Right hindlimb (tissue), 1 donor: ENCODE measurements around the gene GNAT1.
"Not testable (repeated sequence)": the region's sequence is repeated elsewhere in the genome, so short reads cannot be mapped to it uniquely, and the experiment has no call there.

Experiments
- DNase-seq: peaks from one replicate; pipeline ENCODE4 v3.0.0-alpha.2; 2018

The GNAT1 gene

DNA sequence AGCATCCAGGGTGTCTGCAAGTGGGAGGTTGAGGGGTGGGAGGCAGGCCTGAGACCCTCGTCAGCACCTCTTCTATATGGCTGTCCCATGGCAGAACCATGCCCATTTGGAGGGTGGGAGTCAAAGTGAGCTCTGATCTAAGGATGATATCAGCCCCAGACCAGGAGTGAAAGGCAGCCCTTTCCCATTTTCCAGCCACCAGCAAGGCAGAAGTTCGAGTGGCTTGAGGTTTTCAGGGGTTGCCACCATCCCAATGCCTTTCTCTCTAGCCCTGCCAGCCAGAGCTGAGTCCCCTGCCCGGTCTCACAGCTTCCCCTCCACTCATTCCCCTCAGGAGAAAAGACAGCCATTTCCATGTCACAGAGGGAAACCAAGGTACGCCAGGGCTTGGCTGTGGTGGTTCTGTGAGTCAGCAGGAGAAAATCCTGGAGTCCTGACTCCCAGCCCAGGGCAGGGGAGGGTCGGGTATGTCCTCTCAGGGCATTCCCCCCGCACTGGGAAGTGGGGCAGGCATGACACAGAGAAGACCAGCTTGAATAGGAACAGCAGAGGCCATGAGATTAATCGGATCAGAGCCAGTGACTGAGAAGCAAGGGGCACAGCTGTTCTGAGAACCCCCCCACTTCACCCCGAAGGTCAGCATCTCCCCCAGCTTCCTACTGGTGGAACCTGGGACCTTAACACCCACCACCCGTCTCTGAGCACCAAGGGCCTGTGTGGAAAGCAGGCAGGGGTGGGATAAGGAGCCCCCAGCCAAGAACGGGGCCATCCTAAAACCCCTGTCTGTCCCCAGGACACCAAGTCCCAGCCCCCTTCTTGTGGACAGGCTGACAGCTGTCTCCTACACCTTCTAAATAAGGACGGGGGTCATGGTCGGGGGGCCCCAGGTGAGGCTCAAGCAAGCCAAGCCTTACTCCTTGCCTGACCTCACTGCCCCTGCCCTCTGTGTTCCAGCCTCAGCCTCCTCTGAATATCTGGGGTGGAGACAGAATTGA, 12.7 kb downstream of the GNAT1 start:
- DNase-seq = no peak

DNA sequence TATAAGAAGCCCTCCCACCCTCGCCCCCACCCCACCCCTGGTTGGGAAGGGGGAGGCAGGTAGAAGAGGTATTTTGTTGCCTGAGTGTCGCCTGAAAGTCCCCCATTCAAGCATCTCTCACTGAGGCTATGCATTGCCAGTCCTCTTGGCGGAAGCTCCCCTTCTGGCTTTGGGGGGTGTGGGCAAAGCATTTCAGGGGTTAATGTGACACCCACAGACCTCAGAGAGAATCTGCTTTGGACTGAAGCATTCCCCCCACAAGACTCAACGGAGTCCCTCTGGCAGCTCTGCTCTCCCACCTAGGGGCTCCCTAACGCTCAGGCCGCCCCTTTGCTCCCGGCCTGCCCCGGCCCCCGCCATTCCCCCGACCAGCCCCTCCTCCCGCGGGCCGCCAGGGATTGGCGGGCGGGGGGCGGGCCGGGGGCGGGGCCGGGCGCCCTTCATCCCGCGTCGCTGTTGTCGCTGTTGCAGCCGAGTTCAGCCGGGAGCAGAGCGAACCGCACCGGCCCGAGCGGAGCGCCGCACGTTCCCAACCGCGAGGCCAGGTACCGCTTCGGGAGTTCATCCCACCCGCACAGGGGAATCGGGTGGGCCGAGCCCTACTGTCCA, 13.5 kb downstream of the GNAT1 start, which contains the start of gene SLC38A3:
Gene SLC38A3 (plus strand): TSS at position 468 of the 609 bp plus-strand sequence. CDS start 8,929 bp downstream, outside the sequence.
- peak; percentile 69 for DNase-seq

DNA sequence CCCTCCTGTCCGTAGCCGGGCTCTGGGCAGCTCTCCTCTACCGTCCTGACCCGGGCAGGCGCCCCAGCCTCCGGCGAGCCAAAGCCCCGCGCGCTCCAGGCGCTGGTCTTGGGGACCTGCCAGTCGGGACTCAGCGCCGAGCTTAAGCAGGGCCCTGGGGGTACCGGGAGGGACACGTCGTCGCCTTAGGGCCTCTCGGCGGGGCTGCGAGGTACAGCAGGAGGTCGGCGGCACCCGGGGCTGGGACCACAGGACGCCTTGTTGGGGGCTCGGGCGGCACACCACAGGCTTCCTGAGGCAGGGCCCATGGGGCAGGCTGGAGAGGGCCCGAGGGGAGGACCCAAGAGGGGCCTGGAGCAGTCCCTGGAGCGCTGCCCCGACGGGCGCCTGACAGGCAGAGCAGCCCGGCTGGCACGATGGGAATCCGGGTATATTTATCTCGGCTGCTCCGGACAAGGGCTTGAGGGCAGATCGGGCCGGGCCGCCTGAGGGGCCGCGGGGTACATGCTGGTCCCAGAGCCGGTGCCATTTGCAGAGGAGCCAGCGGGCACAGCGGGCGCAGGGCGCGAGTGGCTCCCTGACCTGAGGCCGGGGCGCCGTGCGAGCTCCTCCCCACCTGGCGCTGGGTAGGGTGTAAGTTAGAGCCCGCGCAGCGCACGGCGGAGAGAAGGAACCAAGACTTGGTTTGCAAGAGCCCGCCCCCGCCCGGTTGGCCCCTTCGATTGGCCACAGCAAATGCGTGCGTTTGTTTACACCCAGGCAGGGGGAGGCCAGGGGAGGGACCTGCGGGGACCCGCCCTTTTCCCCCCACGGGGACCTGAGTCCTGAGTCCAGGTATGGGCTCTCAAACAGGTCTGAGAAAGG, 14.2 kb downstream of the GNAT1 start:
- DNase-seq = no peak

DNA sequence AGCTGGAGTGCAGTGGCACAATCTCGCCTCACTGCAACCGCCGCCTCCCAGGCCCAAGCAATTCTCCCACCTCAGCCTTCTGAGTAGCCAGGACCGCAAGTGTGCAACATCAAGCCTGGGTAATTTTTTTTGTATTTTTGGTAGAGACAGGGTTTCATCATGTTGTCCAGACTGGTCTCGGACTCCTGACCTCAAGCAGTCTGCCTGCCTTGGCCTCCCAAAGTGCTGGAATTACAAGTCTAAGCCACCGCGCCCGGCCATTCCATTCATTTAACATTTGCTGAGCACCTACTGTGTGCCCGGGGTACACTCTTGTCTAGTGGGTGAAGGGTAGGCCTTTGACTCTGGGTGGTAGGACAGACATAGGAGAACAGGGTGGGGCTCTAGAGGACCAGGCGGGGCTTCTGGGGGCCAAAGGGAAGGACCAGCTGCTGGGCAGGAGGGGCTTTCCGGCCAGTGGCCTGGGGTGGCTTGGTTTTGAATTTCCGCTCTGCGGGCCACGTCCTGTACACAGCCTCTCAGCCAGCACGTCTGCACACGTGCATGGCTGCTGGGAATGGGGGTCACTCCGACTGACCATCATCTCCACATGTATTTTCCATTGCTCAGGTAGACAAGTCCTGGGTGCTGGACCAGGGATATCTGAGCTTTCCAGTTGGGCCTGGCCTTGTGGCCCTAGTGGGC, 16.1 kb downstream of the GNAT1 start:
- DNase-seq = no peak

DNA sequence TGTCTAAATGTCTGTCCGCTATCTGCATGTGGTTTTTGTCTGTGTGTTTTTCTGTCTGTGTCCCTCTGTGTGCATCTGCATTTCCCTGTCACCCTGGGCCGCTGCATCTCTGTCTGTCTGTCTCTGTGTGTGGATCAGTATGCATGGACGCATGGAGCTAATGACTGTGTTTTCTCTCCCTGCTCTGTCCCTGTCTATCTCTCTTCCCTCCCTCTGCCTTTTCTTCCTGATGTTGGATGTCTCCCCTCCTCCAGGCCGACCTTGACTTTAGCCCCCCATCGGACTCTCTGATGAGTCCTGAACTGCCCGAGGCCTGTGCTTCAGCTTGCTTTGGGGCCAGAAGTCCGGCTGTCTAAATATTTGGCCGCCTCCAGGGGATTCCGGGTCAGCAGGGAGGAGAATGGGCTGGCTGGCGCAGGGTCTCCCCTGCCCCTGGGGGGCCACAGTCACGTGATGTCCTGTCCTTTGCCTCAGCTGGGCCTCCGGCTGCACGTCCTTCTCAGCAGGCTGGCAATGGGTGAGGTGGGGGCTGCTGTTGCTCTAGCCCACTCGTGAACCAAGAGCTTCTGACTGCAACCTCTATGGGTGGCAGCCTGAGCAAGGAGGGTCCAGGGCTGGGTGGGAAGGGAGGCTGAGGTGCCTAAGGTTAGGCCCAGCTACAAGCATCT, 17.4 kb downstream of the GNAT1 start:
- DNase-seq = no peak

DNA sequence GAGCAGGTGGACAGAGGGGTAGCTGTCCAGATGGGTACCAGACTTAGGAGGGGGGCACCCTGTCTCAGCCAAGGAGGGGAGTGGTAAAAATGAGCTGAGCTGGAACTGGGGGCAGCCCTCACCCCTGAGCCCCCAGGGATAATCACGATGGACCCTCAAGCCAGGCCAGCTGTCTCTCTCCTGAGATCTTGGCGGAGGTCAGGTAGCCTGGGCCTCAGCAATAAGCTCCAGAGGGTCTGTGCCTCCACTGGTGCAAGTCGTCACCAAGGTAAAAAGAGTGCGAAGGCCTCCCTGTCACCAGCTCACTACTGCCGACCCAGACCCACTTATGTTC, 18.7 kb downstream of the GNAT1 start:
- no peak for DNase-seq

DNA sequence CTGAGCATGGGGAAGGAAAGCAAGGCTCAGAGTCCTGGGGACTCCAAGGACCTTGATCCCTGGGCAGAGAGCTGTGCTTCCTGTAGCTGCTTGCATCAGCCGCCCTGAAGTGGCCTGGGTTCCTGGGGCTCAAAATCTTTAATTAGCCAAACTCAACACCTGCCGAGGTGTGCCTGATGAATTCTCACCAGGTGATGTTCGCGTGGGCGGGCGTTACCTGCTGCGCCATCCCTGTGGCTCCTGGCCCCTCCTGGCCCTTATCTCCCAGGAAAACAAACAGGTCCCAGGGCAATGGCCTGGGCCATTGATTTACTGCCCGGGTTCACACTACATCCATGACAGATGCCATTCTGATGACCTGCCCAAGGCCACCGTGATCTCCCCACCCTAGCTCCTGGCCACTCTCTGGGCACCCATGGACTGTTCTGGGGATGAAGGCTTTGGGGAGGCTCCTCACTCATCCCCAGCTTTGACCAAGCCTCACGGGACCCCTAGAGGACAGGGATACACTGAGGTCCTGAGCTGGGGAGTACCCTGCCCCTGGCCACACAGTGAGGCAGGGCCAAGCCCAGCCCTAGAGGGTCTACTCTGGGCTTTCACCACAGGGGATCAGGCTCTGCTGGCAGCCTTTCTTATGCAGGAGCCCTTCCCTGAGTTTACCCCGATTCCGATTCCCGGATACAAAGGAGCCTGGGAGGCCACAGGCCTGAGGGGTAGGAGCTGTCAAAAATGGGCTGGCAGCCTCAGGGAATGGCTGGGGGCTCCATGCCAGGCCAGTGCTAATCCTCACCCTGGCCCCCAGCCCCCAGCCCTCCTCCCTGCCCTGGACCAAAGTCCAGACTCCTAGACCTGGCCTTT, 19.3 kb downstream of the GNAT1 start:
- no peak for DNase-seq

DNA sequence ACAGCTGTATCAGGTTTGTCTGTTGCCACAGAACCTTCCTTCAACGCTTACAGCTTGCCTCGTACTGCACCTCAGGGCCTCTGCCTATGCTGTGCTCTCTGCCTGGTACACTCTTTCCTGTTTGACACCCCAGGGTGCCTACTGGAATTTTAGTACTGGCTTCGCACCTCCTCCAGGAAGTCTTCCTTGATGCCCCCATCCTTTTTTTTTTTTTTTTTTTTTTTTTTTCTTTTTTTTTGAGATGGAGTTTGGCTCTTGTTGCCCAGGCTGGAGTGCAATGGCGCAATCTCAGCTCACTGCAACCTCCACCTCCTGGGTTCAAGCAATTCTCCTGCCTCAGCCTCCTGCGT, 19.9 kb downstream of the GNAT1 start:
- DNase-seq = not testable (repeated sequence)

DNA sequence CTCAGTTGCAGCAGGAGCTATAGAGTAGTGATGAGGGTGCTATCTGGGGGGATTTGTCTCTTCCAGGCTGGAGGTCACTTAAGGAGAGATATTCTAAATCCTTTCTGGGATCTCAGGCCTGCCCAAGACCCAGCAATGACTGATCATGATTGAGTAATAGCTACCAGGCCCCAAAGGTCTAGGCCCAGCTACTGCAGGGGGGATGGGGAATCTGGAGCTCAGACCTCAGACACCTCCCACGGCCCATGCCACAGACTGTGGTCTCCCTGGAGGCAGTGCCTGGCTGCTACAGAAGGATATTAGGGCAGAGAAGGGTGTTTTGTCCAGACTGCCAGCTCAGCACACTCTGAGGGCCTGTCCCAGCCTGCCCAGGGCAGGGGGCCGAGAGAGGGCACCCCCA, 20.5 kb downstream of the GNAT1 start:
- no peak for DNase-seq

DNA sequence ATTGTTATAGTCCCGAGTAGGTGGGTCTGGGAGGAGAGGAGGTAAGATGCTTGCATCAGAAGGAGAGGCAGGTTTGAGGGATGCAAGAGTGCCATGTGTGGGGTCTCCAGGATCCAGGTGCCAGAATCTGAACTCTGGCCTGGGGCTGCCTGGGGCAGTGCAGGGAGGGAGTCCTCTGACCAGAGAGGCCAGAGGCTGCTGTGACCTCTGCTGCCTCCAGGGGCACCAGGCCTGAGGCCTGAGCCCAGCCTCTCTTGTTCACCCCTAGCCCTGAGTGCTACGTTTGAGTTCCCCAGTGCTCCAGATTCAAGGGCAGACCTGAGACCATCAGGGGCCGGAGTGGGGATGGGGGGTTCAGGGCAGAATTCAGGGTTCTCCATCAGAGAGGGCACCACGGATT, 21.1 kb downstream of the GNAT1 start:
- DNase-seq = no peak

DNA sequence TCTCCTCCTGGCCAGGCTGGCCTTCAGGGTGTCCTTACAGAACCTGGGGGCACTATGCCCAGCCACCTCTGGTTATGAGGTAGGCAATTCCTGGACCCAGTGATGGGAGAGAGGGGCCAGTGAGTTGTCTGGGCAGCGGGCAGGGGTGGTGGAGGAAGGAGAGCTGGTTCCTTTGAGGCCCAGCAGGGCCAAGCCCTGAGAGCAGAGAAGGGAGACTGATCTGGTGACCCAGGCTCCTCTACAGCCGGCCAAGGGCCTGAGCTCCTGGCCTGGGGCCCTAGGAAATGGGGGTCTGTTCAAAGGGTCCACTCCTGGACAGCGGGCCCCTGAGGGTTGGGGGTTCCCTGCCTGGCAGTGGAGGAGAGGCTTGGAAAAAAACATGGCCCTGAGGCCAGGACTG, 21.6 kb downstream of the GNAT1 start:
- DNase-seq = no peak

DNA sequence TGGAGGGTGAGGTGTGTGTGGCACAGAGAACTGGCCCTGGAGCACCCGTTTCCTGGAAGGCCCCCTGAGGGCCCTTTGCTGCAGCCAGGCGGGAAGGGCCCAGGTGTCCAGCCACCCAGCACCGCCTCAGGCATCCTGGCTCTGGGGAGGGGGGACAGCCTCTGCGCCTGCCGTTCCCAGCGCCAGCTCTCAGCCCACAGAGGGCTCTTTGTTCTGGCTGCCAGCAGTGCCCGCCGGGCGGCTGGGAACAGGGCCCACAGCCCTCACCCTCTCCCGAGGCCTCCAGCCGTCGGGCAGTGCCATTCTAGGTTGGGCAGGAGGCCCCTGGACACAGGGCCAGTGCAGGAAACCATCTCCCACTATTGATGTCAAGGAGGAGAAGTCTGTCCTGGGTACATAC, 22.0 kb downstream of the GNAT1 start:
- no peak for DNase-seq

DNA sequence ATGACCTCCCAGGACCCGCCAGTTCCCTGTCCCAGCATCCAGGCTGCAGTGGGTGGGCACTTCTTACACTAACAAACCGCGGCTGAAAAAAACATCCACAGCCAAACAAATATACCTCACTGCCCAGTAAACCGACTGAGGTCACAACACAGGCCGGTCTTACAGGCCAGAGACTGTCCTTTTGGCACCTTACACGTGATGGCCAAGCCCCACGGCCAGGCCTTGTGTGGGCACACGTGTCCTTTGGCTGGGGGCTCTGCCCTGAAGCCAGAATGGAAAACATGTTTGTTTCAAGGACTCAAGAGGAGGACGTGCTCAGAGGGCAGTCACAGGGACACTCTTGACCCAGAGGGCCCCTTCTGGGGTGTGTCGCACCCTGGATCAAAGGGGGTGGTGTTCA, 23.4 kb downstream of the GNAT1 start:
- no peak for DNase-seq

DNA sequence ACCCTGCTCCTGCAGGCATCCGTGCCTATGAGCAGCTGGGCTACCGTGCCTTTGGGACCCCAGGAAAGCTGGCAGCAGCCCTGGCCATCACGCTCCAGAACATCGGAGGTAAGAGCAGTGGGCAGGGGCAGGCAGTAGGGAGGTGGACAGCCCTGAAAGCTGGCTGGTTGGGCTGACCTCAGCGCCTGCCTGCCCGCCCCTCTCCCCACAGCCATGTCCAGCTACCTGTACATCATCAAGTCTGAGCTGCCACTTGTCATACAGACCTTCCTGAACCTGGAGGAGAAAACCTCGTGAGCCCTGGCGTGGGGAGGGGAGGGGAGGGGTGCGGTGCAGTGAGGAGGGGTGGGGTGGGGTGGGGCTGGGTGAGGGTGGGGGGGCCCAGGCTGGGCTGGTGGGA, 24.1 kb downstream of the GNAT1 start:
- DNase-seq = no peak

DNA sequence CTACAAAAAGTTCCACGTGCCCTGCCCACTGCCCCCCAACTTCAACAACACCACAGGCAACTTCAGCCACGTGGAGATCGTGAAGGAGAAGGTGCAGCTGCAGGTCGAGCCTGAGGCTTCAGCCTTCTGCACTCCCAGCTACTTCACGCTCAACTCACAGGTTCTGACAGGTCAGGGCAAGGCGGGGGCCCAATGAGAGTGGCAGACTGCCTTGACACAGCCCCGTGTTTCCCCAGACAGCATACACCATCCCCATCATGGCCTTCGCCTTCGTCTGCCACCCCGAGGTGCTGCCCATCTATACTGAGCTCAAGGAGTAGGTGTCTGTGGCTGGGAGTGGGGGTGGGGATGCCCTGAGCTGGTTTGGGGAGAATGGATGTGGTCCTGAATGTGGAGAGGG, 26.3 kb downstream of the GNAT1 start:
- DNase-seq = no peak

DNA sequence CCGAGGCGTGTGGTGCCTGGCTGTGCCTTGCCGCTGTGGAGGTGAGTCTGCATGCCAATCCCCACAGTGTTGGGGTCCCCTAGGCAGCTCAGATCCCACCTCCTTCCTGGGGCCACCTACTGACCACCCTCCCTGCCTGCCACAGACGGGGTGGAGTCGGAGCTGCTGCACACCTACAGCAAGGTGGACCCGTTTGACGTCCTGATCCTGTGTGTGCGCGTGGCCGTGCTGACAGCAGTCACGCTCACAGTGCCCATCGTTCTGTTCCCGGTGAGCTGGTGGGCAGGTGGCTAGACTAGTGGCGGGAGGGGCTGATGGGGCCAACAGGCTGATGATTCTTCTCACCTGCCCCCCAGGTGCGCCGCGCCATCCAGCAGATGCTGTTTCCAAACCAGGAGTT, 27.0 kb downstream of the GNAT1 start:
- DNase-seq = no peak

DNA sequence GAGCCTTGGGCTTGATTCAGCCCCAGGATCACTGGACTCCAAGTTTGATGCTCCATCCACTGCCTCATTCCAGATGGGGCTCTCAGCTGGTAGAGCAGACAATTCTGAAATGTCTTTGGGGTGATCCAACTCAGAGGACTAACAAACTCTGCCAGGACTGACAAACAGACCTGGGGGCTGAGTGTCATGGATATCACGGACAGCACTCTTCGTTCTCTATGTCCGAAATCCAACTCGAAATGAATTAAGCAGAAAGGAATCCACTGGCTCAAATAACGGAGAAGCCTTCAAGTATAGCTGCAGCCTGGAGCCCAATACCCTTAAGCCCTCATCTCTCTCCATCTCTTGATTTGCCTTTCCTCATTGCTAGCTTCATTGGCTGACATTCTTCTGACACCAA, 27.9 kb downstream of the GNAT1 start:
- DNase-seq = no peak

DNA sequence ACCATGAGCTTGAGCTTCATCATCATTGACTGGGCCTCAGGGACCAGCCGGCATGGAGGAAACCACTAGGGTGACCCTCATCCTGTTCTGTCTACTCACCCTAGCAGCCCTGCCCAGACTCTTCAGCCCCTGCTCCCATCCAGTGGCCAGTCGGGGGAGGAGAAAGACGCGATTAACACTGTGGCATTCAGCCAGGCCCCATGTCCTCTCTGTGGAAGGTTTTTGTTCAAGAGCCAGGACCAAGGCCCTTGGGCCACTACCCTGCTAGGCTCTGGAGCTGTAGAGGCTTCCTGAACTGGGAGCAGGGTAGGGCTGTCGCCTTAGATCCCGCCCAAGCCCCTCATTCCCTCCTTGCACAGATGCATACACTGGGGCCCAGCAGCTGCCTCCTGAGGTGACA, 28.7 kb downstream of the GNAT1 start:
- no peak for DNase-seq

DNA sequence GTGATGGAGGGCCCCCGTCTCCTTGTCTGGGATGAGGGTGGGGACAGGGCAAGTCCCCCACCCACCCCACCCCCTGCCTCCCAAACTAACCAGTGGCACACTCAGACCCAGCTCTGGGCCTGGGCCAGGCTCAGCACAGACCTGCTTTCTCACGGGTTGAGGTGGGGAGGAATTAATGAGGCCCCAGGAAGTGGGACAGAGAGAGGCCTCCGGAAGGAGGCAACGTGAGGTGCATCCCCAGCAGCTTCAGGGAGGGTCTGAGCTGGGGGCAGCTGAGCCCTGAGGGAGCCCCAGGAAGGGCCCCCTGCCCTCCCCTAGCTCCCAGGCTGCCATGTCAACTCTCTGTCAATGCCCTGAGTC, 29.6 kb downstream of the GNAT1 start:
- DNase-seq = no peak

DNA sequence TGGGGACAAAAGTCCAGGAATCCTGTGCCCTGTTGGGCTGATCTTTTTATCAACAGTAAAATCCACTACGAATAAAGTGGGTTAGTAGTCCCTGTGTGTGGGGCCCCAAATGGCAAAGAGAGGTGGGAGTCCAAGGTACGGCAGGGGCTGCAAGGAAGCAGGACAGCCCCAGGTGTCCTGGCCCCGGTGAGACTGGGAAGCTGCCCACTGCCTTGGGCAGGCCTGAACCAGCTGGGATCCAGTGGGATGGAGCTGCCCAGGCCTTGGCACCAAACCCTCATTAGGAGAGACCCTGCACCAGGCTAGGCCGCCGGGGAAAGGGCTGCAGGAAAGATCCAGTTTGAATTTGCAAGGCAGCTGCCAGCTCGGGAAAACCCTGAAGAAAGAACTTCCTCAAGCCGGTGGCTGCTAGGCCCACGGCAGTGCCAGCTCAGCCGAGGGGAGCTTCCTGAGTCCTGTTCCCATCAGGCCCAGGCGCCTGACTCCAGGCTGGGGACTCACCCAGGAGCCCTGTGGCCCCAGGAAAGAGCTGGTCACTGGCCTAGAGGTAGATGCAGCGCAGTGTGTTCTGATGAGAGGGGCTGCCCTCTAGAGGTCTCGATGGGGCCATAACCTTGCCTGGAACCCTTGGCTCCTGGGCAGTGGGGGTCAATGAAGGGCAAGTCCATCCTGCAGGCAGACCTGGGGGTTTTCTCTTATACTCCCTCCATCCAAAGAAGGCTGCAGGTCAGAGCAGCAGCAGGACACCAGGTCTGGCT, 30.2 kb downstream of the GNAT1 start:
- no peak for DNase-seq

DNA sequence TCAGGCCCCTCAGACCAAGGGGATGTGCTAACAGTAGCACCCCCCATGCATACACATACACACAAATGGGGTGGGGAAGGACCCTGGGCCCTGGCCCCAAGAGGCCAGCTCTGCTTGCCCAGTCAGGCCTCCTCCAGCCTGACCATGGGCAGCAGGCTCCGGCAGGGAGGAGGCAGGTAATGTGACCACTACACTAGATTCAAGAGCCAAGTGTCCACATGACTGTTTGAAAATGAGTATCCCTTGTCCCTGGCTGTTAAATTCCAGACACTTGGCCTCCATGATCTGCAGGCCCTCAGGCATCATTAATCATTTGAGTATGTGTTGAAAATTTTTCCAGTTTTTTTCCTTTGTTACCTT, 30.7 kb downstream of the GNAT1 start:
- no peak for DNase-seq
